Memory B cell (primary cell): ENCODE results near the gene HINFP.

Source experiments
- ATAC-seq: fragments of 150-1000 bp; cut with Tn5 transposase; 2 replicates; pipeline ENCODE4 v1.10.0; 2021; ENCODE audit warnings: low read depth, mild to moderate bottlenecking, moderate library complexity
- DNase-seq, 2 donors: peaks; one replicate each; pipeline ENCODE4 v3.0.0; 2022; ENCODE audit warnings: low spot score in 2 of 2
- H3K27ac Mint-ChIP-seq: one replicate; pipeline ENCODE4 v1.8.0; 2022; ENCODE audit warnings: mild to moderate bottlenecking, moderate library complexity, mixed read lengths
- H3K27me3 Mint-ChIP-seq: one replicate; pipeline ENCODE4 v1.8.0; 2022; ENCODE audit warnings: mixed read lengths
- H3K36me3 Mint-ChIP-seq: one replicate; pipeline ENCODE4 v1.8.0; 2022; ENCODE audit warnings: mild to moderate bottlenecking, mixed read lengths
- H3K4me1 Mint-ChIP-seq: one replicate; pipeline ENCODE4 v1.8.0; 2022; ENCODE audit warnings: mixed read lengths
- H3K4me3 Mint-ChIP-seq: one replicate; pipeline ENCODE4 v1.8.0; 2022; ENCODE audit warnings: mild to moderate bottlenecking, moderate library complexity, mixed read lengths
- H3K9me3 Mint-ChIP-seq: one replicate; pipeline ENCODE4 v1.8.0; 2022; ENCODE audit warnings: mixed read lengths

The HINFP gene

GRCh38 chr11:119121008-119121810, at the start of gene HINFP:
Gene HINFP, plus strand, starts transcription at chr11:119121580. Its CDS starts 5,365 bp downstream, at chr11:119126945.
- Mint-ChIP-seq H3K36me3 (no peaks in the 10 kb centered on the region), H3K4me3 (peak within 1 kb of the TSS; percentile 90), H3K4me1 (peaks cover 20% of the 10 kb centered on the region), H3K27me3 (no peaks in the 10 kb centered on the region), H3K9me3 (no peaks in the 10 kb centered on the region), H3K27ac (peak within 1 kb of the TSS; percentile 92)
- ATAC-seq (peak; percentile 96), DNase-seq (peak; percentile 94 to 98)

- Mint-ChIP-seq H3K4me1 (peaks cover under 1% of the 10 kb centered on the region), H3K9me3 (no peaks in the 10 kb centered on the region), H3K27ac (no peak overlapping the region), H3K36me3 (peaks cover 33% of the 10 kb centered on the region), H3K4me3 (no peak overlapping the region), H3K27me3 (no peaks in the 10 kb centered on the region)
- ATAC-seq (no peak), DNase-seq (no peak)
These were observed 43.5 kb upstream of the HINFP start for GRCh38 chr11:119077839-119078238.

- ATAC-seq (no peak), DNase-seq (no peak)
- H3K27ac Mint-ChIP-seq: no peak overlapping the region
- no peak overlapping the region for H3K4me3 Mint-ChIP-seq
- no peaks in the 10 kb centered on the region for H3K27me3 Mint-ChIP-seq
- no peaks in the 10 kb centered on the region for H3K9me3 Mint-ChIP-seq
- peaks cover 26% of the 10 kb centered on the region for H3K36me3 Mint-ChIP-seq
- H3K4me1 Mint-ChIP-seq: no peaks in the 10 kb centered on the region
These were observed 42.5 kb upstream of the HINFP start for GRCh38 chr11:119078675-119079420.

- ATAC-seq (no peak), DNase-seq (no peak)
- Mint-ChIP-seq H3K4me1 (peaks cover 12% of the 10 kb centered on the region), H3K4me3 (no peak overlapping the region), H3K27ac (no peak overlapping the region), H3K9me3 (no peaks in the 10 kb centered on the region), H3K36me3 (peaks cover 21% of the 10 kb centered on the region), H3K27me3 (no peaks in the 10 kb centered on the region)
These were observed 39.6 kb upstream of the HINFP start for GRCh38 chr11:119081682-119082260.

GRCh38 chr11:119084663-119085436, 36.5 kb upstream of the HINFP start, which contains the start of gene HMBS:
Gene HMBS, plus strand, starts transcription at chr11:119084881. Its CDS starts 153 bp downstream, at chr11:119085034.
- H3K36me3 Mint-ChIP-seq: peaks cover 13% of the 10 kb centered on the region
- H3K27ac Mint-ChIP-seq: peak within 1 kb of the TSS; percentile 84
- no peaks in the 10 kb centered on the region for H3K27me3 Mint-ChIP-seq
- peak; percentile 95 for ATAC-seq
- peak within 1 kb of the TSS; percentile 93 for H3K4me3 Mint-ChIP-seq
- DNase-seq: peak; percentile 85 to 88
- no peaks in the 10 kb centered on the region for H3K9me3 Mint-ChIP-seq
- H3K4me1 Mint-ChIP-seq: peaks cover 13% of the 10 kb centered on the region

- peaks cover 19% of the 10 kb centered on the region for H3K4me1 Mint-ChIP-seq
- DNase-seq: no peak
- H3K4me3 Mint-ChIP-seq: peak overlapping the region; percentile 93
- no peak for ATAC-seq
- no peaks in the 10 kb centered on the region for H3K9me3 Mint-ChIP-seq
- peaks cover 12% of the 10 kb centered on the region for H3K36me3 Mint-ChIP-seq
- peak overlapping the region; percentile 84 for H3K27ac Mint-ChIP-seq
- no peaks in the 10 kb centered on the region for H3K27me3 Mint-ChIP-seq
These were observed 35.9 kb upstream of the HINFP start for GRCh38 chr11:119085437-119085847.

GRCh38 chr11:119087123-119087522, 34.3 kb upstream of the HINFP start:
- H3K36me3 Mint-ChIP-seq: peaks cover 3% of the 10 kb centered on the region
- no peak for ATAC-seq
- H3K27me3 Mint-ChIP-seq: no peaks in the 10 kb centered on the region
- no peak overlapping the region for H3K27ac Mint-ChIP-seq
- no peaks in the 10 kb centered on the region for H3K9me3 Mint-ChIP-seq
- H3K4me1 Mint-ChIP-seq: peaks cover 19% of the 10 kb centered on the region
- DNase-seq: no peak
- no peak overlapping the region for H3K4me3 Mint-ChIP-seq

- no peak for ATAC-seq
- Mint-ChIP-seq H3K27ac (no peak overlapping the region), H3K4me3 (no peak overlapping the region), H3K27me3 (no peaks in the 10 kb centered on the region), H3K36me3 (no peaks in the 10 kb centered on the region), H3K9me3 (no peaks in the 10 kb centered on the region), H3K4me1 (peaks cover 23% of the 10 kb centered on the region)
- no peak for DNase-seq
These were observed 33.6 kb upstream of the HINFP start for GRCh38 chr11:119087747-119088241.

- ATAC-seq (no peak), DNase-seq (no peak)
- Mint-ChIP-seq H3K27me3 (no peaks in the 10 kb centered on the region), H3K9me3 (no peaks in the 10 kb centered on the region), H3K27ac (no peak overlapping the region), H3K36me3 (no peaks in the 10 kb centered on the region), H3K4me3 (no peak overlapping the region), H3K4me1 (peaks cover 25% of the 10 kb centered on the region)
These were observed 33.0 kb upstream of the HINFP start for GRCh38 chr11:119088406-119088805.

- Mint-ChIP-seq H3K27me3 (no peaks in the 10 kb centered on the region), H3K27ac (no peak overlapping the region), H3K36me3 (no peaks in the 10 kb centered on the region), H3K4me3 (no peak overlapping the region), H3K4me1 (peaks cover 30% of the 10 kb centered on the region), H3K9me3 (no peaks in the 10 kb centered on the region)
- ATAC-seq (no peak), DNase-seq (no peak)
These were observed 32.1 kb upstream of the HINFP start for GRCh38 chr11:119089319-119089718.

GRCh38 chr11:119091178-119091577, 30.2 kb upstream of the HINFP start:
- no peaks in the 10 kb centered on the region for H3K27me3 Mint-ChIP-seq
- peaks cover 22% of the 10 kb centered on the region for H3K4me1 Mint-ChIP-seq
- no peak overlapping the region for H3K27ac Mint-ChIP-seq
- DNase-seq (no peak), ATAC-seq (no peak)
- no peaks in the 10 kb centered on the region for H3K36me3 Mint-ChIP-seq
- no peak overlapping the region for H3K4me3 Mint-ChIP-seq
- H3K9me3 Mint-ChIP-seq: no peaks in the 10 kb centered on the region

- Mint-ChIP-seq H3K9me3 (no peaks in the 10 kb centered on the region), H3K27me3 (no peaks in the 10 kb centered on the region), H3K4me3 (no peak overlapping the region), H3K36me3 (peaks cover 4% of the 10 kb centered on the region), H3K27ac (no peak overlapping the region), H3K4me1 (peaks cover 26% of the 10 kb centered on the region)
- DNase-seq (no peak), ATAC-seq (no peak)
These were observed 29.2 kb upstream of the HINFP start for GRCh38 chr11:119091966-119092879.
